NCI-H1436 (cell line): ENCODE results near the gene CHD9.
A peak's percentile ranks its signal among the peaks of the same experiment; 100 is the strongest.
"Not testable (repeated sequence)": the region's sequence is repeated elsewhere in the genome, so short reads cannot be mapped to it uniquely, and the experiment has no call there.

ENCODE experiments used
- DNase-seq: peaks from one replicate; lab custom pipeline; 2025; lab: John Stamatoyannopoulos, UW

The CHD9 gene

DNA sequence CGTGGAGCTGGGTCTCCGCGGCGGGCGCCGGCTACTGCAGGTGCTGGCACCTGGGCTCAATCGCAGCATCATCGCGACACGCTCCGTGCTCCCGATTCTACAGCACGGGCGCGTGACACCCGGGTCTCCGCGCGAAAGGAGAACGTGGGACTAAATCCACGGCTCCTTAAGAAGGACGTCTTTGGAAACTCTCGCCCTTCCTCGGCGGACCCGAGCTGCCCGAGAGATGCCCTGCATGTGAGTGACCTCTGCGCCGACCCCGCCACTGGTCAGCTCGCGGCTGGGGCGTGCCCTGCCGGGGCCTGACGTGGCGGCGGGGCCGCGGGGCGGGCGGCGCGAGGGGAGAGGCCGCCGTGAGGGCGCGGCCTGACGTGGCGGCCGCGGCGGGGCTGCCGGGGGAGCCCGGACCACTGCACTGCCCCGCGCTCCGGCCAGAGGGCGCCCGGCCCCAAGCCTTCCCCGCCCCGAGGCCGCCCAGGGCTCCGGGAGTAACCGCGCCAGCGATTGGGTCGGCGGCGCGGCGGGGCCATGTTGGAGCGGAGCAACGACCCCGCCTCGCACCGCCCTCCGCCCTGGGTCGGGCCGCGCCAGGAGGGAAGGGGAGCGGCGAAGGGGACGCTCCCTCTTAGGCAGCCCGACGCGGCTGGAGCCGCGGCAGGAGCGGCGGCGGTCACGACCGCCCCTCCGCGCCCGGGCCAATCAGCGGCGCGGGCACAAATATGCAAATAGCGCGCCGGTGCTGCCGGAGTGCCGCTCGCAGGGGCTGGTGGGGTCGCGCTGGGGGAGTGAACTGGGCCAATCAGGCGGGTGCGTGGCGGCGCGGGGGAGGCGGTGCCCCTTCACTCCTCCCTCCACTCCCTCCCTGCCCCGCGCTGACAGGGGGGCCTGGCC lies 75.6 kb downstream of the CHD9 start:
- peak; percentile 89 for DNase-seq

DNA sequence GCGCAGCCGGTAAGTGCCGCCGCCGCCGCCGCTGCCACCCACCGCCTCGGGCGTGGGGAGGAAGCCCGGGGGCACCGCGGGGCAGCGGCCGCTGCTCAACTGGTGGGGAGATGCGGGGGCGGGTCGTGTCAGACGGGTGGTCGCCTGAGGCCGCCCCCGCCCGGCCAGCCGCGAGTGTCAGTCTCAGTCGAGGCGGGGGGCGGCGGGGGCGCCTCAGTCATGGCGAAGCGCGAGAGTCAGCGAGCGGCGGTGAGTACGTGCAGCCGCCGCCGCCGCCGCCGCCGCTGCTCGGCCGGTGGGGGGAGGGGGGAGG lies 76.2 kb downstream of the CHD9 start:
- DNase-seq: no peak

DNA sequence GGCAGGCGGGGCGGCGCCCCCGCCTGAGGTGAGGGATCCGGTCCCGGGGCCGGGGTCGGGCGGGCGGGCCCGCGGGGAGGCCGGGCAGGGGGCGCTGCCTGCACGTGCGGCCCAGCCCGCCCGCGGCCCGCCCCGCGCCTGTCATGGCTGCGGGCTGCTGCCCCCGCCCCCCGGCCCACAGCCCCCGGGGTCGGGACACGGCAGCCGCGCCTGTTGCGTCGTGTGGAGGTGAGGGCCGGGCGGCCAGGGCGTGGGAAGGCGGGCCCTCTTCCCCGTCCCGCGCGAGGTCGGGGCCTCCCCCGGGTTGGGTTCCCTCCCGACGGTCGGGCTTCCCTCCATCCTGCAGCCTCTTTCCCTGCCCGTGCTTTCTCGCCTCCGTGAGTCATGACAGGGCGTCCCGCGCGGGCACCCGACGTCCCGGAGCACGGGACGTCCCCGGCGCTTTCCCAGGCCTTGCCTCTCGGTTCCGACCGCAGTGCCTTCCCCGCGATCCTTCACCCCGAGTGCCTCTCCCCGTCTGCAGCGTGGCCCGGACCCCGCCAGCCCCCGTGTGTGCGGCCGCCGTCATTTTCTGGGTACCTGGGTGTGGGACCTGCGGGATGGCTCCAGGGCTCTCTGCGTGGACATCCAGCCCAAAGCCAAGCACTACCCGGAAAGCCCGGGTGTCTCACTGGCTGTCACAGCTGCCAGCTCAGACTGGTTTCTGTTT lies 76.7 kb downstream of the CHD9 start:
- no peak for DNase-seq

- DNase-seq: no peak
These were observed 77.6 kb downstream of the CHD9 start for GRCh38 chr16:53132406-53132805.

DNA sequence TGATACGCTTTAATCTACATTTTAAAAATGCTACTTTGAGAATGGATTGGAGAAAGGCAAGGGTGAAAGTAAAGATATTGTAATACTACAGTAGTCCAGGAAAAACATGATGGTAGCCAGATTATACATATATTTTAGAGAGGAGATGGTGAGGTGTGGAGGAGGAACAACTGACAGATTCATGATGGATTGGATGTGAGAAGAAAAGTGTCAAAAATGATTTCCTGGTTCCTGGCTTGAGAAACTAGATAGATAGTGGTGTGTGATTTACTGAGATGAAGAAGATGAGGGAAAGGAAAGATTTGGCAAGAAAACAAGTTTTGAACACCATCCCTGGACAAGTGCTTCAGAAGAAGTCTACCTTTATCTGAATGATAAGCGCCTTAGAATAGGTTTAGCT lies 80.5 kb downstream of the CHD9 start:
- no peak for DNase-seq

DNA sequence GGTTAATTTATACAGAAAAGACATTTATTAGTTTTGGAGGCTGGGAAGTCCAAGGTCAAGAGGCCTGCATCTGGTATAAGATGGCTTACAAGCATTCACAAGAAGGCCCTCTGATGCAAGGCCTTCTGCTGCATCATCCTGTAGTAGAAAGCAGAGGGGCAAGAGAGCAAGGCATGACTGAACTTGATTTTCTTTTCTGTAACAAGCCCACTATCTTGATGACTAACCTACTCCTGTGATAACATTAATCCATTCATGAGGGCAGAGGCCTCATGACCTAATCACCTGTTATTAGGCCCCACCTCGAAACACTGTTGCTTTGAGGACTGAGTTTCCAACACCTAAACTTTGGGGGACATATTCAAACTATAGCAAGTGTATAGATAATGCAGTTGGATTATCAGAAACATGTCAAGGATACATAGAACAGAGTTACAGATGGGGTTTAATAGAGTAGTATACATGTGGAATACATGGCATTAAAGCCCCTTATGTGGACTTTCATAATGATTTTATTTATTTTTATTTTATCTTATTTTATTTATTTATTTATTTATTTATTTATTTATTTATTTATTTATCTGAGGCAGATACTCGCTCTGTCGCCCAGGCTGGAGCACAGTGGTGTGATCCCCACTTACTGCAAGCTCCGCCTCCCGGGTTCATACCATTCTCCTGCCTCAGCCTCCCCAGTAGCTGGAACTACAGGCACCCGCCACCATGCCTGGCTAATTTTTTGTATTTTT lies 88.2 kb downstream of the CHD9 start:
- DNase-seq: no peak

DNA sequence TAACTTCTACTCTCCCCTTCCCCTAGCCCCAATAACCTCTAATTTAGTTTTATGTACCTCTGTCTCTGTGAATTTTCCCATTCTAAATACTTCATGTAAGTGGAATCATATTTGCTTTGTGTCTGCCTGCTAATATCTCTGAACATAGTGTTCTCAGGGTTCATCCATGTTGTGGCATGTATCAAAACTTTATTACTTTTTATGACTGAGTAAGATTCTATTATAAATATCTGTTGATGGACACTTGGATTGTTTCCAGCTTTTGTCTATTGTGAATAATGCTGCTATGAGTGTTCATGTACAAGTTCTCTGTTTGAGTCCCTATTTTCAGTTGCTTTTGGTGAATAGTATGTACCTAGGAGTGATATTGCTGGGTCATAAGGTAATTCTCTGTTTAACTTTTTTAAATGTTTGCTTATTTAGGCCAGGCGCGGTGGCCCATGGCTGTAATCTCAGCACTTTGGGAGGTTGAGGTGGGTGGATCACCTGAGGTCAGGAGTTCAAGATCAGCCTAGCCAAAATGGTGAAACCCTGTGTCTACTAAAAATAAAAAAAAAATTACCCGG lies 92.8 kb downstream of the CHD9 start:
- DNase-seq: no peak

GRCh38 chr16:53150769-53151168 lies 96.0 kb downstream of the CHD9 start:
- no peak for DNase-seq

DNA sequence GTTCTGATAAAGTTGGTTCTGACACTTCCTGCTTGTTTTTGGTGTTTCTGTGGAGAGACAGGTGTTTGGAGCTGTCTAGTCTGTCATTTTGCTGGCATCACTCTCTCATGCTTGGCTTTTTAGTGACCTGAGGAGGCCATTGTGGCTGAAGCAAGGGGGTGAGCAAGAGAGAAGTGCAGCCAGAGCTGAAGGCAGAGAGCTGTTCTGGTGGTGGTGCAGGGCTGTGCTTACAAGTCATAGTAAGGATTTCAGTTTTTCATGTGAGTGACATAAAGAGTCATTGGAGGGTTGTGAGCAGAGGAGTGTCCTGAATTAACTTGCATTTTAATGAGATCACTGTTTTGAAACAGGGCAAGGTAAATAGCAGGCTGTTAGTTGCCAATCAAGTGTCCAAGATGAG lies 97.5 kb downstream of the CHD9 start:
- DNase-seq: no peak

DNA sequence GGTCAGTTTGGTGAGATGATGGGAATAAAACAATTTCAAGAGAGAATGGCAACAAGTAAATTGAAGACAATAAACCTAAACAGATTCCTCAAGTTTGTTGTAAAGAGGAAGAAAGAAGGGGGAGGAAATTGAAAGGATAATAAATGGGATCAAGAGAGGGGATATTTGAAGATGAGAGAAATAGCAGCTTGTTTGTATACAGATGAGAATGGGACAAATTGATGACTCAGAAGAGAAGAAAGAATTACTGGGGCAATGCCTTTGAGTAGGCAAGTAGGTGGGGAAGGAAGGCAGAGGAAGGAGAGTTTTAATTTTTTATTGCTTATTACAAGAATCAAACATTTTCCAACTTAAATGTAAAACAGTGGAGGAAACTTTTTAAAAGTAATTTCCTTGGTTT lies 98.3 kb downstream of the CHD9 start:
- DNase-seq: no peak

DNA sequence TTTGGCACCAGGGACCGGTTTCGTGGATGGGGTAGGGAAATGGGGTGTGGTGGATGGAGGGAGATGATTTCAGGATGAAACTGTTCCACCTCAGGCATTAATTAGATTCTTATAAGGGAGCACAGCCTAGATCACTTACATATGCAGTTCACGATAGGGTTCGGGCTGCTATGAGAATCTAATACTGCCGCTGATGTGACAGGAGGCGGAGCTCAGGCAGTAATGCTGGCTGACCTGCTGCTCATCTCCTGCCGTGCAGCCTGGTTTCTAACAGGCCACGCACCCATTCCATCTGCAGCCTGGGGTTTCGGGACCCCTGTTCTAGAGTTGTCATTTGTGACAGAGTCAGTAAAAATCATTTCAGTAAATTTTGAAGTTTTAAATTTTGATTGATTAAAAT lies 99.7 kb downstream of the CHD9 start:
- DNase-seq: no peak

- no peak for DNase-seq
These were observed 101.7 kb downstream of the CHD9 start for GRCh38 chr16:53156516-53156915.

DNA sequence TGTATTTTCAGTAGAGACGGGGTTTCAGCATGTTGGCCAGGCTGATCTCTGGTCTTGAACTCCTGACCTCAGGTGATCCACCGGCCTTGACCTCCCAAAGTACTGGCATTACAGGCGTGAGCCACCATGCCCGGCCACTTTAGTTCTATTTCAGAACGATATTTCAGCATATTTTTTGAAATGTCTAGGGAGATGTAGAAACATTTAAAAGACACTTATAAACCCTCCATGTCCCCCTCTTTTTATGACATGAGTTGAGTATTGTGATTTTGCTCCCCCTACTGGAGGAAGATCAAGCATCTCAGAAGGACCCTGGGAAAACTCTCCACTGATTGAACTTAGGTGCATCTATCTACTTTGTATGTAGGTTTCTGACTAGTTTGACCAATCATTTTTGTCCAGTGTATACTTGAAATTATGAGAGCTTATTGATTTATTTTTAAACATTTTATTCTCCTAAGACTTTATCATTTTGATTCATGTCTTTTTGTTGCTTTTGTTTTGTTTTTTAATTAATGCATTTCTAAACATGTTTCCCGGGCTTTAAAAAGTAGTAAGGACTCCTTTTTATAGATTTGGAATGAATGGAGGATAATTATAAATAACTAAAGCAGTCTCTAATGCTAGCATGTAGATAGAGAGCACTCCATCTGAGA lies 105.1 kb downstream of the CHD9 start:
- peak; percentile 20 for DNase-seq

DNA sequence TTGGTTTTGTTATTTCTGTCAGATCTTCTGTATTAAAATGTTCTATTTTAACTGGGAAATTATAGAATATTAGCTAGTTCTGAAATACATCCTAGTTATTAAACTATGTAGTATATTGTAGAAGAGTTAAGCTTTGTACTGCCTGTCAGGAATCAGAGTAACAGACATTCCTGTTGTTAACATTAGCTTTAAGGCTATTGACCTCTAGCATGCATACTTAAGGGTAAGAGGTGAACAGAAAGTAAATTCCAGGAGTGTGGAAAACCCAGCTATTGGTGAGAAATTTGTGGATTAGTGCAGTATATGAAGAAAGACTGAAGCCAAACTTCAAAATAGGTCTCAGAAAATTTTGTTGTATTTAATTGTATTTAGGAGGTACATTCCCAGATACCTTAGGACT lies 111.3 kb downstream of the CHD9 start:
- no peak for DNase-seq

DNA sequence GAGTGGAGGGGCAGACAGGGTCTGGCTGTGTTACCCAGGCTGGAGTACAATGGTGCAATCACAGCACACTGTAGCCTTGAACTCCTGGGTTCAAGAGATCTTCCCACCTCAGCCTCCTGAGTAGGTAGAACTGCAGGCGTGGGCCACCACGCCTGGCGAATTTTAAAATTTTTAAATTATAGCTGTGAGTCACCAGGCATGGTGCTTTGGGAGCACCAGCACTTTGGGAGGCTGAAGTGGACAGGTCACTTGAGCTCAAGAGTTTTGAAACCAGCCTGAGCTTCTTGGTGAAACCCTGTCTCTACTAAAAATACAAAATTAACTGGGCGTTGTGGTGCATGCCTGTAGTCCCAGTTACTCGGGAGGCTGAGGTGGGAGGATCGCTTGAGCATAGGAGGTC lies 114.0 kb downstream of the CHD9 start:
- DNase-seq: no peak

- DNase-seq: no peak
These were observed 117.7 kb downstream of the CHD9 start for GRCh38 chr16:53172517-53172916.

DNA sequence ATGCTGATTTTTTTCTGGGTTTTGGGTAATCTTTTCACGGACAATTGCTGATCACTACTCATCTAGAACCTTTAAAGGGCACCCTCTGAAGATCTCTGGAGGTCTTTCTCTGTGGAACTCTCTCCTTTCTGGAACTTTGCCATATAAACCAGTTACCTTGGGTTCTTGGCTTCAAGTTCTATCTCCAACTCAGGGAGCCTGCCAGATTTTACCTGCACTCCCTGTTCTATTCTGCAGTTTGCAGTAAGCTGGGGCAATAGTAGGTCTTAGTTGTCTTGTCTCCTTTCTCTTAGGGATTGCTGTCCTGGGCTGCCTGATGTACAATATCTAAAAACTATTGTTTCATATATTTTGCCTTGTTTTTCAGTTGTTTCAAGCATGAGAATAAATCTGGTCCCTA lies 120.3 kb downstream of the CHD9 start:
- DNase-seq: no peak

DNA sequence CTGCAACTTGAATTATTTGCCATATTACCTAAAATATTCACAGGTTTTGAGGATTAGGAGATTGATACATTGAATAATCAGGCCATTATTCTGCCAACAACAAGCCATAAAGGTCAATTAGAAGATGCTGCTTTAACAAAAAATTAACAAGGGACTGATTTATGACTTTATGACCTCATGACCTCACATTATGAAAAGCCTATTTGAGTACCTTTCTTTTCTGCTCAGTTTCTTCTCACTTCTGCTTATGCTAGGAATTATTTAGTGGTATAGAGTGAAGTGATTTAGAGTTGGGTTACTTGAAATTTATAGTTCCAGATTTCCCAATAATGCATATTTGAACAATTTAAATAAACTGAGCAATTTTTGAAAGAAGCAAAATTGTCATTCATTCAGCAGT lies 121.6 kb downstream of the CHD9 start:
- no peak for DNase-seq

- DNase-seq: no peak
These were observed 128.7 kb downstream of the CHD9 start for GRCh38 chr16:53183442-53183841.

DNA sequence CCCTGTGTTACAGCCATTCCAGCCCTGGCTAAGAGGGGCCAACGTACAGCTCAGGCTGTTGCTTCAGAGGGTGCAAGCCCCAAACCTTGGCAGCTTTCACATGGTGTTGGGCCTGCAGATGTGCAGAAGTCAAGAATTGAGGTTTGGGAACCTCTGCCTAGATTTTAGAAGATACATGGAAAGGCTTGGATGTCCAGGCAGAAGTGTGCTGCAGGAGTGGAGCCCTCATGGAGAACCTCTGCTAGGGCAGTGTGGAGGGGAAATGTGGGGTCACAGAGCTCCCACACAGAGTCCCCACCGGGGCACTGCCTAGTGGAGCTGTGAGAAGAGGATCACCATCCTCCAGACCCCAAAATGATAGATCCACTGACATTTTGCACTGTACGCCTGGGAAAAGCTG lies 130.9 kb downstream of the CHD9 start:
- DNase-seq: not testable (repeated sequence)

- DNase-seq: no peak
These were observed 133.0 kb downstream of the CHD9 start for GRCh38 chr16:53187775-53188174.

GRCh38 chr16:53191413-53191812 lies 136.6 kb downstream of the CHD9 start:
- DNase-seq: no peak
